ENCODE measurements around the gene BTG2.

The BTG2 gene

GRCh38 chr1:203351037-203351625, 45.8 kb downstream of the BTG2 start, which contains the start of gene FMOD:
Gene FMOD (minus strand): TSS chr1:203351122. CDS start chr1:203348270, 2,852 bp downstream.
- H3K4me3 ChIP-seq = peak within 1 kb of the TSS in 4 of 7 experiments; percentile 9 to 27 (median 19)
- peak within 1 kb of the TSS in 13 of 21 experiments; percentile 2 to 78 (median 58) for H3K27ac ChIP-seq

- Histone ChIP-seq H3K27ac (peak overlapping the region in 3 of 21 experiments; percentile 0 to 60 (median 35)), H3K4me3 (no peak overlapping the region)
These were observed 48.2 kb downstream of the BTG2 start for GRCh38 chr1:203353486-203353885.

GRCh38 chr1:203354246-203354645, 48.9 kb downstream of the BTG2 start:
- Histone ChIP-seq H3K4me3 (no peak overlapping the region), H3K27ac (peak overlapping the region in 10 of 21 experiments; percentile 10 to 60 (median 36))

GRCh38 chr1:203359010-203359571, 53.8 kb downstream of the BTG2 start:
- H3K4me3 ChIP-seq = no peak overlapping the region
- H3K27ac ChIP-seq = peak overlapping the region in 1 of 21 experiments; percentile 51
